ENCODE data around the gene ARSG.
A peak's percentile ranks its signal among the peaks of the same experiment; 100 is the strongest.
"Not testable (repeated sequence)": the region's sequence is repeated elsewhere in the genome, so short reads cannot be mapped to it uniquely, and the experiment has no call there.

The ARSG gene

GRCh38 chr17:68277807-68278206, 13.5 kb upstream of the ARSG start:
- DNase-seq (ENCODE audit: low read depth in 2 of 2) = no peak

- DNase-seq (ENCODE audit: low read depth in 2 of 2) = not testable (repeated sequence)
These were observed 9.3 kb upstream of the ARSG start for GRCh38 chr17:68281965-68282364.

GRCh38 chr17:68288375-68288774, 2.9 kb upstream of the ARSG start:
- DNase-seq (ENCODE audit: low read depth in 2 of 2) = no peak

- no peak for DNase-seq (ENCODE audit: low read depth in 2 of 2)
These were observed 2.5 kb upstream of the ARSG start for GRCh38 chr17:68288804-68289203.

GRCh38 chr17:68289473-68289872, 1.8 kb upstream of the ARSG start:
- DNase-seq (ENCODE audit: low read depth in 2 of 2) = no peak

- no peak for DNase-seq (ENCODE audit: low read depth in 2 of 2)
These were observed 1.4 kb upstream of the ARSG start for GRCh38 chr17:68289936-68290267.

- peak; percentile 18 to 34 for DNase-seq (ENCODE audit: low read depth in 2 of 2)
These were observed 884 bp upstream of the ARSG start for GRCh38 chr17:68290268-68290954.

GRCh38 chr17:68291836-68292688, 767 bp downstream of the ARSG start:
- DNase-seq (ENCODE audit: low read depth in 2 of 2) = peak; percentile 83 to 85

GRCh38 chr17:68292689-68293040, 1.4 kb downstream of the ARSG start:
- DNase-seq (ENCODE audit: low read depth in 2 of 2) = no peak

GRCh38 chr17:68293490-68294195, 2.3 kb downstream of the ARSG start:
- DNase-seq (ENCODE audit: low read depth in 2 of 2) = no peak

GRCh38 chr17:68294196-68294555, 2.9 kb downstream of the ARSG start:
- DNase-seq (ENCODE audit: low read depth in 2 of 2) = no peak

- no peak for DNase-seq (ENCODE audit: low read depth in 2 of 2)
These were observed 3.3 kb downstream of the ARSG start for GRCh38 chr17:68294617-68295016.

- DNase-seq (ENCODE audit: low read depth in 2 of 2) = no peak
These were observed 3.8 kb downstream of the ARSG start for GRCh38 chr17:68295086-68295485.

- DNase-seq (ENCODE audit: low read depth in 2 of 2) = no peak
These were observed 5.2 kb downstream of the ARSG start for GRCh38 chr17:68296217-68297191.

GRCh38 chr17:68297195-68297594, 5.9 kb downstream of the ARSG start:
- no peak for DNase-seq (ENCODE audit: low read depth in 2 of 2)

- DNase-seq (ENCODE audit: low read depth in 2 of 2) = no peak
These were observed 7.3 kb downstream of the ARSG start for GRCh38 chr17:68298601-68299000.

GRCh38 chr17:68299817-68300216, 8.5 kb downstream of the ARSG start:
- no peak for DNase-seq (ENCODE audit: low read depth in 2 of 2)

- no peak for DNase-seq (ENCODE audit: low read depth in 2 of 2)
These were observed 10.2 kb downstream of the ARSG start for GRCh38 chr17:68301438-68301959.

GRCh38 chr17:68302066-68302564, 10.8 kb downstream of the ARSG start:
- DNase-seq (ENCODE audit: low read depth in 2 of 2) = no peak

GRCh38 chr17:68302666-68303065, 11.4 kb downstream of the ARSG start:
- no peak for DNase-seq (ENCODE audit: low read depth in 2 of 2)

GRCh38 chr17:68304706-68305105, 13.4 kb downstream of the ARSG start:
- DNase-seq (ENCODE audit: low read depth in 2 of 2) = no peak
